H54 (cell line): ENCODE results near the gene UBLCP1.
A peak's percentile ranks its signal among the peaks of the same experiment; 100 is the strongest.
"Not testable (repeated sequence)": the region's sequence is repeated elsewhere in the genome, so short reads cannot be mapped to it uniquely, and the experiment has no call there.

Experiments
- DNase-seq: peaks from one replicate; pipeline ENCODE4 v3.0.0; 2011; ENCODE audit warnings: low spot score, mixed read lengths; ENCODE audit not compliant: insufficient read length
- FAIRE-seq: peaks from 3 replicates; lab custom pipeline; 2011; peaks lifted over from hg19 to GRCh38; lab: Jason Lieb, UNC
- POLR2A ChIP-seq: IDR thresholded peaks from 2 replicates; pipeline ENCODE4 v1.6.1; 2011; ENCODE audit warnings: low read depth, mild to moderate bottlenecking, low read length

The UBLCP1 gene

DNA sequence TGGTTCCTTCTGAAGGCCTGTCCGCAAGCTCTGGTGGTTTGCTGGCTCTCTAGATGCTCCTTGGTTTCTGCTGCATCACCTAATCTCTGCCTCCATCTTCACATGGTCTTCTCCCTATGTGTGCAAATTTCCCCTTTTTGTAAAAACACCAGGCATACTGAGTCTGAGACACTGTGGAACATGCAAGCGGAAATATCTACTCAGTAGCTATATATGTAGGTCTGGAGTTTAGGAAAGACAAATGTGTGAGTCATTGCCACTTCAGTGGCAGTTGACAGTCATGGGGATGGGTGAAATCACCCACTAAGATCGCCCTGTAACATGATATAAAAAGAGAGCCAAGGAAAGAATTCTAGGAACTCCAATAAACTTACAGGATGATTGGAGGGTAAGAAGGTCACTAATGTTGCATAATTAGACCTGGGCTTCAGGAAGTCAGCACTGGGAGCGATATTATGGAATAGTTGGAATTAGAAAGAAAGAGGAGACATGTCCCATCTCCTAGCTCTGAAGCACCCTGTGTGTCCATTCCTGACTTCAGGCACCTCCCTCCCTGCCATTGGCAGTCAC is 22.7 kb upstream of the UBLCP1 start:
- FAIRE-seq (peak; percentile 83), DNase-seq (peak; percentile 38)
- TF ChIP-seq POLR2A, result no peak

- TF ChIP-seq POLR2A, result no peak
- FAIRE-seq (no peak), DNase-seq (no peak)
Measured at GRCh38 chr5:159241946-159242552, 21.0 kb upstream of the UBLCP1 start.

GRCh38 chr5:159242656-159243055 is 20.4 kb upstream of the UBLCP1 start:
- no peak for TF ChIP-seq POLR2A
- DNase-seq (no peak), FAIRE-seq (no peak)

- DNase-seq, result no peak
- FAIRE-seq, result no peak
- no peak for TF ChIP-seq POLR2A
Measured at GRCh38 chr5:159243385-159243784, 19.7 kb upstream of the UBLCP1 start.

GRCh38 chr5:159244163-159244562 is 18.9 kb upstream of the UBLCP1 start:
- TF ChIP-seq POLR2A, result no peak
- DNase-seq, result no peak
- no peak for FAIRE-seq

GRCh38 chr5:159244890-159245289 is 18.2 kb upstream of the UBLCP1 start:
- DNase-seq (no peak), FAIRE-seq (no peak)
- TF ChIP-seq POLR2A, result no peak

DNA sequence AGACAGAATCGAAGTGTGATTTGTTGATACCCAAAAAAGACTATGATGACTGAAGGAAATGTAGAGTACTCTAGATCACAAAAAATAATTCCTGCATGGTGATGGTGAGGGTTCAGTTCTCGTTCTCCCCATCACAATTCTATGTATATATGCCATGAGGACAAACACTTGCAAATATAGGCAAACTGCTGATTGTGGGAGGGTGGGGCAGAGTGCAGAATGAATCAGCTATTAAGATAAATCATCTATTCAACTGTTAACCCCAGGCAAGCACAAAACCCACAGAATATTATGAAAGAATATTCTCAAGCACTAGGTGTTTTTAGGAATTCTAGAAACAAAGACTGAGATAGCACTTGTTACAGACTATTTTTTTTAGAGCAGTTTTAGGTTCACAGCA is 13.9 kb upstream of the UBLCP1 start:
- DNase-seq (no peak), FAIRE-seq (no peak)
- TF ChIP-seq POLR2A, result no peak

DNA sequence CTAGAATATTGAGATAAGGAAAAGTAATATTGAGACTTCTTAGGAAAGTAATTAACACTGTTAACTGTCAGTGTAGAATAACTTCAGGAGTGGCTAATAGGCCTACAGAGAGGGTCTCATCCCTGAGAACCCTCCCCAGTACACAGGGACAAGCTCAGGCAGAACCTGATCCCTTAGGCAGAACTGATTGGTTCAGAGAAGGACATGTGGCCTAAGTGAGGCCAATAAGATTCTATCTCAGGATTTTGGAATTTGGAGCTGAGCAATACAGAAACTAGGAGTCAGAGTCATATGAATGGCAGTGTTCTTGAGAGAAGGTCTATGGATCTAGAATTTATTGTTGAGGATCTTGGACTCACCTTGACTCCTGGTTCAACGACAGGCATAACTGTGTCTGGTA is 10.9 kb upstream of the UBLCP1 start:
- TF ChIP-seq POLR2A, result no peak
- DNase-seq (no peak), FAIRE-seq (no peak)

DNA sequence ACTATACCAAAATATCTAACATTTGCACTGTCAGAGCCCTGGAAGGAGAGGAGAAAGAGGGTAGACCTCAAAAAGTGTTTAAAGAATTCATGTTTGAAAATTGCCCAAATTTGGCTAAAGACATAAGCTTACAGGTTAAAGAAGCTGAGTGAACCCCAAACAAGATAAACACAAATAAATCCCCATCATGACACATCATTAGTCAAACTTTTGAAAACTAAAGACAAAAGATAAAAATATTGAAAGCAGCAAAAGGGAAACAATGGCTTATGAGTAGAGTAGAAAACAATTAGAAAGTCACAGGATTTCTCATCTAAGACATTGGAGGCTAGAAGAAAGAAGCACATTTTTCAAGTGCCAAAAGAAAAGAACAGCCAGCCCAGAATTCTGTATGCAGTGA is 6.1 kb upstream of the UBLCP1 start:
- TF ChIP-seq POLR2A, result no peak

DNA sequence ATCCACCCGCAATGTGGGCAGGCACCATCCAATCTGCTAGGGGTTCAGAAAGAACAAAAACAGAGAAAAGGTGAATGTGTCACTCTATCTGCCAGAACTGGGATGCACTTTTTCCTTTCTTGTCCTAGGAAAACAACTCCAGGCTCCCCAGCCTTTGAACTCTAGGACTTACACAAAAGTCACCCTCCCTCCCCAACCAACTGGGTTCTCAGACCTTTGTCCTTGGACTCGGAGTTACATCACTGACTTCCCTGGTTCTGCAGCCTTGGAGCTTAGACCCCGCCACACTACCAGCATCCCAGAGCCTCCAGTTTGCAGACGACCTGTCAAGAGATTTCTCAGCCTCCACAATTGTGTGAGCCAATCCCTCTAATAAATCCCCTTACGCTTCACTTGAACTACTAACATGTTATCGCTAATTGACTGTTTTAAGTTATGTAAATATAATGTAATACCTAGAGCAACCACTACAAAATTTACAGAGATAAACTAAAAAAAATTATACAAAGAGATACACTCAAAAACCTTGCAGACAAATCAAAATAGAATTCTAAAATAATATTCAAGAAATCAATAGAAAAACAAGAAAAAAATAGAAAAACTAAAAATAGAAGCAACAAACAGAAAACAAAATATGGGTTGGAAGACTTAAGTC is 5.3 kb upstream of the UBLCP1 start:
- FAIRE-seq, result no peak
- DNase-seq, result no peak
- TF ChIP-seq POLR2A, result no peak

More for the DNA sequence above, 6.1 kb upstream of the UBLCP1 start:
- FAIRE-seq (no peak), DNase-seq (no peak)

DNA sequence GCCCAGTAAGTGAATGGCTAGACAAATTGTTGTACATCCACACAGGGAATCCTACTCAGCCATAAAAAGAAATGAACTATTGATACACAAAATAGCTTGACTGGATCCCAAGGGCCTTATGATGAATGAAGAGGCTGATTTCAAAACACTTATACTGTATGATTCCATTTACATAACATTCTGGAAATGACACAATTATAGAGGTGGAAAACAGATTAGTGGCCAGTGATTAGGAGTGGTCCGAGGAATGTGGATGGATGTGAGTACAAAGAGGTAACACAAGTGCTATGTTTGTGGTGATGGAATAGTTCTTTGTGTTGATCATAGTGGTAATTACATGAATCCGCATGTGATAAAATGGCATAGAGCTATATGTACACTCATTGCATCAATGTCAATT is 4.7 kb upstream of the UBLCP1 start:
- TF ChIP-seq POLR2A, result no peak
- FAIRE-seq, result no peak
- no peak for DNase-seq

- DNase-seq, FAIRE-seq: not testable (repeated sequence)
Measured at GRCh38 chr5:159260212-159260611, 2.9 kb upstream of the UBLCP1 start.

DNA sequence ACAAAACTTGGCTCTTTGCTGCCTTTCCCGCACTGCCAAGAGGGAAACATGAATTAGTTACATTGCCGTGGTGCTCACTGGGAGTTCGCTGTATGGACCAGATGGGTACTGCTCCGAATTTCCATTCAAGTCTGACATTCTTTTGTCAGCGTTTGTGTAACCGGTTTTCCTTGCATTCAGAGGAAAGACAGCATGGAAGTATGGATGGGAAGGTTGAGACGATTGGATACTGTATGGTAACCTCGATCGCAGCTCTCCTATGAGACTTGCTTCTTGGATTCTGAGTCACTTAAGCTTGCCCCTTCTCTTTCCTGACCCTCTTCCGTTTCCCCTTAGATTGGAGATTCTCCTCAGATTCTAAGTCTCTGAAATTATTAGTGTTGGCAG is 625 bp upstream of the UBLCP1 start:
- DNase-seq (no peak), FAIRE-seq (no peak)
- no peak for TF ChIP-seq POLR2A

GRCh38 chr5:159263569-159263905 is 447 bp downstream of the UBLCP1 start:
- FAIRE-seq (no peak), DNase-seq (no peak)
- TF ChIP-seq POLR2A, result no peak

GRCh38 chr5:159266764-159267163 is 3.7 kb downstream of the UBLCP1 start:
- DNase-seq, FAIRE-seq: not testable (repeated sequence)
